Uterus (tissue), 4 donors: ENCODE data around the gene HMGB2. TPM values are rescaled to one million over a fixed set of nuclear protein-coding genes. Genes with fewer than 3 reads are reported as not detected.

Source experiments
- DNase-seq, 2 donors: peaks; one replicate each; pipeline ENCODE4 v3.0.0-alpha.2; 2019 to 2020
- H3K27ac ChIP-seq, 2 donors: fragments of 200-600 bp; sonication (generic); 1 replicate in 1 of 2; 2 replicates in 1 of 2; pipeline ENCODE4 v1.5.1; 2016 to 2018
- H3K27me3 ChIP-seq, 2 donors: fragments of 200-600 bp; sonication (generic); one replicate each; pipeline ENCODE4 v1.5.1; 2018 to 2019; ENCODE audit warnings: control low read depth in 1 of 2
- H3K36me3 ChIP-seq, 2 donors: fragments of 200-600 bp; sonication (generic); one replicate each; pipeline ENCODE4 v1.5.1; 2019; ENCODE audit warnings: control low read depth in 1 of 2
- H3K4me1 ChIP-seq, 2 donors: fragments of 200-600 bp; sonication (generic); one replicate each; pipeline ENCODE4 v1.5.1; 2018 to 2019; ENCODE audit warnings: control low read depth in 1 of 2
- H3K4me3 ChIP-seq, 2 donors: fragments of 200-600 bp; sonication (generic); 1 replicate in 1 of 2; 2 replicates in 1 of 2; pipeline ENCODE4 v1.5.1; 2018 to 2019; ENCODE audit warnings: mild to moderate bottlenecking in 1 of 2
- H3K9me3 ChIP-seq, 2 donors: fragments of 200-600 bp; sonication (generic); one replicate each; pipeline ENCODE4 v1.5.1; 2019; ENCODE audit warnings: control low read depth in 1 of 2
- CTCF ChIP-seq, 4 experiments: fragments of 200-600 bp in 2 of 4; fragments of 450-650 bp in 2 of 4; sonication (generic) in 2 of 4; IDR thresholded peaks; one replicate each; pipeline ENCODE4 v1.5.1; 2016 to 2019; ENCODE audit warnings: antibody characterized with exemption in 4 of 4, mild to moderate bottlenecking in 2 of 4, moderate library complexity in 1 of 4
- POLR2A ChIP-seq, 2 donors: fragments of 450-650 bp; IDR thresholded peaks; one replicate each; pipeline ENCODE4 v1.6.1; 2016; ENCODE audit warnings: antibody characterized with exemption in 2 of 2, mild to moderate bottlenecking in 1 of 2, moderate library complexity in 1 of 2
- intact Hi-C: fragments of 100-400 bp; cut with DNase I; formaldehyde crosslinking; loops from one replicate; pipeline ENCODE4 v1.15.1; 2023; ENCODE audit warnings: low total_unique reads
- total RNA-seq, 4 donors: library from RNA; depleted of rRNA in 3 of 4; stranded (reverse); fragments of >200 nt in 3 of 4; gene quantifications; one replicate each; pipeline versions ENCODE4 v1.1.0 to v1.2.4, GENCODE V29; 2014 to 2023
- donor health status: DM: yes; HTN: yes; CAD: no.

HMGB2 gene
- total RNA-seq, 4 donors from 2014 or later, result 19.4 to 194 (median 74.3) TPM

GRCh38 chr4:173374588-173374987 lies 40.4 kb upstream of the HMGB2 start:
- Histone ChIP-seq H3K36me3 (no peaks in the 10 kb centered on the region), H3K9me3 (no peaks in the 10 kb centered on the region), H3K27ac (peak overlapping the region in 1 of 2 donors; percentile 41), H3K27me3 (no peaks in the 10 kb centered on the region), H3K4me1 (no peaks in the 10 kb centered on the region), H3K4me3 (no peak overlapping the region)
- TF ChIP-seq POLR2A (IDR thresholded peaks at IDR 0.05), result no peak
- TF ChIP-seq CTCF (IDR thresholded peaks at IDR 0.05), result no peak
- intact Hi-C loops, result no loop called here
- no peak for DNase-seq

DNA sequence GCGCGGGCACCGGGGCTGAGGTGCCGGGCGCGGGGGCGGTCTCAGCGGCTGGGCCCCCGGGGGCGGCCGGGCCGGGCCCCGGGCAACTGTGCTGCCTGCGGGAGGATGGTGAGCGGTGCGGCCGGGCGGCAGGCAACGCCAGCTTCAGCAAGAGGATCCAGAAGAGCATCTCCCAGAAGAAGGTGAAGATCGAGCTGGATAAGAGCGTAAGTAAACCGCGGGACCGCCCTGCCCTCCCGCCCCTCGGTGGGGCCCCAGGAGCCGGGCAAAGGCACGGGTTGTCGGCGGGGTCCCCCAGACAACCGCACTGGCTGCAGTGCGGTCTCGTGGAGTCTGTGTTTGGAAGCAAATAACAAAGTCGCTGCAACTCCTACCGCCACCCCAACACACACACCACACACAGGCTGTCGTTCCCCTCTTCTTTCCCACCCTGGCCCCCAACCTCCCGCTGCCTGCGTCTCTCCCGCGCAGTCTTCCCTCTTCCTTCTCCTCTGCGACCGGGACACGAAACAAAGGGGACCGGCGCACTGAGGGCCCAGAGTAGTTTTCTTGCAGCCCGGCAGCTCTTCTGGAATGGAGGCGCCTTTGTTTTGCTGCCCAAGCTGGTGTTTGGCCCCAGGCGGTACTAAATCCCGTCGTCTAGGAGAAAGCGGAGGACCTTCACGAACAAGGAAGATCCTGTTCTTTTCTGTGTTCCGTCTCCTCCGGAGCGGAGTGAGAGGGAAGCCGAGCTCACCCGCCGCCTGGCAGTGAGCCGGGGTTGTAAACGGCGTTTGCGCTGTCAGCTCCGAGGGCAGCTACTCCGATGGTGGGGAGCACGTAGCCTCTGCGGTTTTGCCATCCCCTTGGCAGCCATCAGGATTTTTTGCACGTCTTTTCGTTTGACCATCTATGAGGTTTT lies 37.4 kb upstream of the HMGB2 start:
- Histone ChIP-seq H3K9me3 (no peaks in the 10 kb centered on the region), H3K4me3 (peak overlapping the region; percentile 69 to 85), H3K4me1 (peaks cover 0 to 9% of the 10 kb centered on the region in 2 donors), H3K27ac (peak overlapping the region; percentile 93 to 97), H3K27me3 (no peaks in the 10 kb centered on the region), H3K36me3 (no peaks in the 10 kb centered on the region)
- TF ChIP-seq POLR2A (IDR thresholded peaks at IDR 0.05) (peak; percentile 10 to 42), CTCF (IDR thresholded peaks at IDR 0.05) (no peak)
- intact Hi-C loops, result no loop called here
- DNase-seq, result peak; percentile 68 to 70

- intact Hi-C loops, result no loop called here
- peaks cover 0 to 9% of the 10 kb centered on the region in 2 donors for H3K4me1 ChIP-seq
- TF ChIP-seq POLR2A (IDR thresholded peaks at IDR 0.05) (peak; percentile 97 to 98), CTCF (IDR thresholded peaks at IDR 0.05) (peak in 1 of 4 experiments; percentile 14)
- DNase-seq, result peak; percentile 98 to 99
- peak within 1 kb of the TSS; percentile 69 to 85 for H3K4me3 ChIP-seq
- H3K27ac ChIP-seq, result peak within 1 kb of the TSS; percentile 93 to 100
- H3K27me3 ChIP-seq, result no peaks in the 10 kb centered on the region
- H3K36me3 ChIP-seq, result no peaks in the 10 kb centered on the region
- no peaks in the 10 kb centered on the region for H3K9me3 ChIP-seq
Observed at GRCh38 chr4:173370477-173371291, 36.5 kb upstream of the HMGB2 start, which contains the start of gene SAP30. Gene SAP30 (plus strand): TSS chr4:173370954. CDS start chr4:173371183, 229 bp downstream.

- intact Hi-C loops, result no loop called here
- H3K4me3 ChIP-seq, result peak overlapping the region; percentile 69 to 85
- DNase-seq, result peak; percentile 65 to 77
- no peaks in the 10 kb centered on the region for H3K36me3 ChIP-seq
- H3K9me3 ChIP-seq, result no peaks in the 10 kb centered on the region
- no peak for TF ChIP-seq POLR2A (IDR thresholded peaks at IDR 0.05)
- TF ChIP-seq CTCF (IDR thresholded peaks at IDR 0.05), result no peak
- peaks cover 0 to 9% of the 10 kb centered on the region in 2 donors for H3K4me1 ChIP-seq
- no peaks in the 10 kb centered on the region for H3K27me3 ChIP-seq
- peak overlapping the region; percentile 93 to 100 for H3K27ac ChIP-seq
Observed at GRCh38 chr4:173370130-173370476, 35.9 kb upstream of the HMGB2 start.
